Natural killer cell (primary cell): ENCODE results near the gene RND3. TPM values are rescaled to one million over a fixed set of nuclear protein-coding genes. Genes with fewer than 3 reads are reported as not detected.

Source experiments
- ATAC-seq, 3 donors: fragments of 150-1000 bp in 2 of 3; fragments of 200-7000 bp in 1 of 3; cut with Tn5 transposase; 1 replicate in 1 of 3; 2 replicates in 2 of 3; pipeline ENCODE4 v1.10.0; 2021; ENCODE audit warnings: mild to moderate bottlenecking in 2 of 3, moderate library complexity in 2 of 3
- DNase-seq, 2 donors: peaks; one replicate each; pipeline versions ENCODE4 v3.0.0 to v3.0.0-alpha.2; 2013 to 2021; ENCODE audit warnings: mixed read lengths in 1 of 2
- H3K27ac ChIP-seq: one replicate; pipeline ENCODE4 v1.5.1; 2013; ENCODE audit warnings: mild to moderate bottlenecking, low read length
- H3K27me3 ChIP-seq: one replicate; pipeline ENCODE4 v1.6.1; 2013; ENCODE audit warnings: low read length; ENCODE audit not compliant: control insufficient read depth, insufficient read depth
- H3K36me3 ChIP-seq: one replicate; pipeline ENCODE4 v1.6.1; 2013; ENCODE audit warnings: low read length; ENCODE audit not compliant: control insufficient read depth, insufficient read depth
- H3K4me1 ChIP-seq: one replicate; pipeline ENCODE4 v1.6.1; 2013; ENCODE audit warnings: low read length; ENCODE audit not compliant: control insufficient read depth, insufficient read depth
- H3K4me3 ChIP-seq: one replicate; pipeline ENCODE4 v1.5.1; 2013; ENCODE audit warnings: low read length
- H3K9me3 ChIP-seq: one replicate; pipeline ENCODE4 v1.6.1; 2013; ENCODE audit warnings: low read length; ENCODE audit not compliant: control insufficient read depth, insufficient read depth
- H3K27ac Mint-ChIP-seq, 2 donors: one replicate each; pipeline ENCODE4 v1.8.0; 2022; ENCODE audit warnings: mild to moderate bottlenecking in 2 of 2, mixed read lengths in 2 of 2, moderate library complexity in 1 of 2
- H3K27me3 Mint-ChIP-seq, 2 donors: one replicate each; pipeline ENCODE4 v1.8.0; 2022; ENCODE audit warnings: low read depth in 2 of 2, mixed read lengths in 2 of 2
- H3K36me3 Mint-ChIP-seq: one replicate; pipeline ENCODE4 v1.8.0; 2022; ENCODE audit warnings: mixed read lengths
- H3K4me1 Mint-ChIP-seq, 2 donors: one replicate each; pipeline ENCODE4 v1.8.0; 2022; ENCODE audit warnings: mixed read lengths in 2 of 2
- H3K4me3 Mint-ChIP-seq: one replicate; pipeline ENCODE4 v1.8.0; 2022; ENCODE audit warnings: mild to moderate bottlenecking, moderate library complexity, mixed read lengths
- H3K9me3 Mint-ChIP-seq, 2 donors: one replicate each; pipeline ENCODE4 v1.8.0; 2022; ENCODE audit warnings: mixed read lengths in 2 of 2
- CTCF ChIP-seq: fragments of 200-600 bp; IDR thresholded peaks from one replicate; pipeline ENCODE4 v1.8.0; 2022; ENCODE audit warnings: antibody characterized with exemption
- WGBS: methylation state at CpG from one replicate; pipeline ENCODE4 v1.1.7; 2013; ENCODE audit warnings: missing lambda C conversion rate; ENCODE audit not compliant: insufficient coverage; 5-methylcytosine and 5-hydroxymethylcytosine counted together
- intact Hi-C: fragments of 100-400 bp; cut with micrococcal nuclease; formaldehyde crosslinking; loops from one replicate; pipeline ENCODE4 v1.14.2; 2022
- total RNA-seq, 4 donors: library from RNA; stranded (reverse); fragments of 120-200 nt in 1 of 4; gene quantifications; one replicate each; pipeline versions ENCODE4 v1.2.3 to v1.2.4, GENCODE V29; 2013 to 2022

RND3 gene
- total RNA-seq, 3 donors from 2014 or later (not counting 1 experiment from before 2014, with no cell fraction given): not detected

- H3K9me3 ChIP-seq: no peaks in the 10 kb centered on the region
- no peak overlapping the region for H3K4me3 ChIP-seq
- no peak overlapping the region for H3K27ac ChIP-seq
- H3K36me3 Mint-ChIP-seq: no peaks in the 10 kb centered on the region
- ATAC-seq (no peak), DNase-seq (no peak)
- H3K27me3 Mint-ChIP-seq: peaks cover 0 to 3% of the 10 kb centered on the region in 2 donors
- no peak for TF ChIP-seq CTCF
- no peaks in the 10 kb centered on the region for H3K4me1 Mint-ChIP-seq
- intact Hi-C loops: no loop called here
- H3K36me3 ChIP-seq: no peaks in the 10 kb centered on the region
- H3K9me3 Mint-ChIP-seq: peaks cover 2 to 3% of the 10 kb centered on the region in 2 donors
- H3K27ac Mint-ChIP-seq: no peak overlapping the region
- H3K4me1 ChIP-seq: no peaks in the 10 kb centered on the region
- H3K27me3 ChIP-seq: no peaks in the 10 kb centered on the region
- no peak overlapping the region for H3K4me3 Mint-ChIP-seq
- 100% methylated on average over 2 of the region's 4 CpGs for WGBS
Observed at GRCh38 chr2:150494234-150494945, 6.9 kb upstream of the RND3 start.

GRCh38 chr2:150491943-150492342 is 4.5 kb upstream of the RND3 start:
- Mint-ChIP-seq H3K36me3 (no peaks in the 10 kb centered on the region), H3K4me1 (no peaks in the 10 kb centered on the region), H3K27me3 (peaks cover 9 to 11% of the 10 kb centered on the region in 2 donors), H3K27ac (no peak overlapping the region), H3K9me3 (peaks cover 2 to 3% of the 10 kb centered on the region in 2 donors), H3K4me3 (no peak overlapping the region)
- 69% methylated on average over 1 of the region's 2 CpGs for WGBS
- intact Hi-C loops: no loop called here
- Histone ChIP-seq H3K9me3 (no peaks in the 10 kb centered on the region), H3K27me3 (peaks cover 2% of the 10 kb centered on the region), H3K4me1 (no peaks in the 10 kb centered on the region), H3K4me3 (no peak overlapping the region), H3K27ac (no peak overlapping the region), H3K36me3 (no peaks in the 10 kb centered on the region)
- no peak for TF ChIP-seq CTCF
- no peak for DNase-seq
- no peak for ATAC-seq

GRCh38 chr2:150491430-150491829 is 4.0 kb upstream of the RND3 start:
- peaks cover 14 to 16% of the 10 kb centered on the region in 2 donors for H3K27me3 Mint-ChIP-seq
- Histone ChIP-seq H3K9me3 (no peaks in the 10 kb centered on the region), H3K27me3 (peaks cover 5% of the 10 kb centered on the region), H3K4me3 (no peak overlapping the region), H3K4me1 (no peaks in the 10 kb centered on the region), H3K27ac (no peak overlapping the region), H3K36me3 (no peaks in the 10 kb centered on the region)
- no peaks in the 10 kb centered on the region for H3K36me3 Mint-ChIP-seq
- H3K4me1 Mint-ChIP-seq: no peaks in the 10 kb centered on the region
- peaks cover 2 to 3% of the 10 kb centered on the region in 2 donors for H3K9me3 Mint-ChIP-seq
- no peak for TF ChIP-seq CTCF
- 45% methylated on average over 1 of the region's 2 CpGs for WGBS
- no peak overlapping the region for H3K27ac Mint-ChIP-seq
- no peak overlapping the region for H3K4me3 Mint-ChIP-seq
- intact Hi-C loops: no loop called here
- no peak for DNase-seq
- ATAC-seq: no peak

GRCh38 chr2:150490466-150490865 is 3.0 kb upstream of the RND3 start:
- intact Hi-C loops: no loop called here
- Mint-ChIP-seq H3K4me1 (no peaks in the 10 kb centered on the region), H3K9me3 (peaks cover 2 to 3% of the 10 kb centered on the region in 2 donors), H3K27ac (no peak overlapping the region), H3K36me3 (no peaks in the 10 kb centered on the region), H3K27me3 (peaks cover 20 to 21% of the 10 kb centered on the region in 2 donors), H3K4me3 (no peak overlapping the region)
- Histone ChIP-seq H3K27ac (no peak overlapping the region), H3K4me3 (no peak overlapping the region), H3K9me3 (no peaks in the 10 kb centered on the region), H3K4me1 (no peaks in the 10 kb centered on the region), H3K27me3 (peaks cover 10% of the 10 kb centered on the region), H3K36me3 (no peaks in the 10 kb centered on the region)
- ATAC-seq: no peak
- no peak for DNase-seq
- WGBS: 79% methylated on average over 6 of the region's 6 CpGs
- no peak for TF ChIP-seq CTCF
